ENCODE measurements around the gene MPHOSPH9. TPM values are rescaled to one million over a fixed set of nuclear protein-coding genes. Genes with fewer than 3 reads are reported as not detected.

MPHOSPH9 gene
- total RNA-seq, 4 donors from 2014 or later = 14.2 to 25.3 (median 15.1) TPM

GRCh38 chr12:123149501-123150274, 83.3 kb downstream of the MPHOSPH9 start:
- intact Hi-C loops (cut with DNase I) = loop anchor here (5.0 to 10.0 kb wide), 2 partner anchors 83 to 175 kb away; partner anchors contain the start of genes MPHOSPH9, MTRFR and OGFOD2
- H3K9me3 ChIP-seq = no peaks in the 10 kb centered on the region
- DNase-seq (ENCODE audit: extremely low spot score) = no peak
- H3K4me3 ChIP-seq = peak overlapping the region; percentile 68 to 88 (median 82)
- WGBS = 43% methylated on average over 22 of the region's 22 CpGs
- H3K27ac ChIP-seq (replicated peaks in 1 of 4) = peak overlapping the region; percentile 86 to 93 (median 88)
- no peaks in the 10 kb centered on the region for H3K36me3 ChIP-seq
- TF ChIP-seq, protein P1, sequence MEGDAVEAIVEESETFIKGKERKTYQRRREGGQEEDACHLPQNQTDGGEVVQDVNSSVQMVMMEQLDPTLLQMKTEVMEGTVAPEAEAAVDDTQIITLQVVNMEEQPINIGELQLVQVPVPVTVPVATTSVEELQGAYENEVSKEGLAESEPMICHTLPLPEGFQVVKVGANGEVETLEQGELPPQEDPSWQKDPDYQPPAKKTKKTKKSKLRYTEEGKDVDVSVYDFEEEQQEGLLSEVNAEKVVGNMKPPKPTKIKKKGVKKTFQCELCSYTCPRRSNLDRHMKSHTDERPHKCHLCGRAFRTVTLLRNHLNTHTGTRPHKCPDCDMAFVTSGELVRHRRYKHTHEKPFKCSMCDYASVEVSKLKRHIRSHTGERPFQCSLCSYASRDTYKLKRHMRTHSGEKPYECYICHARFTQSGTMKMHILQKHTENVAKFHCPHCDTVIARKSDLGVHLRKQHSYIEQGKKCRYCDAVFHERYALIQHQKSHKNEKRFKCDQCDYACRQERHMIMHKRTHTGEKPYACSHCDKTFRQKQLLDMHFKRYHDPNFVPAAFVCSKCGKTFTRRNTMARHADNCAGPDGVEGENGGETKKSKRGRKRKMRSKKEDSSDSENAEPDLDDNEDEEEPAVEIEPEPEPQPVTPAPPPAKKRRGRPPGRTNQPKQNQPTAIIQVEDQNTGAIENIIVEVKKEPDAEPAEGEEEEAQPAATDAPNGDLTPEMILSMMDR (IDR thresholded peaks at IDR 0.05) = no peak
- TF ChIP-seq POLR2A (IDR thresholded peaks at IDR 0.05; ENCODE audit: low read depth) (no peak), POLR2AphosphoS5 (IDR thresholded peaks at IDR 0.05) (no peak), EP300 (IDR thresholded peaks at IDR 0.05) (no peak)
- H3K4me1 ChIP-seq = peaks cover 19 to 56% (median 34%) of the 10 kb centered on the region in 4 donors
- no peaks in the 10 kb centered on the region for H3K27me3 ChIP-seq

DNA sequence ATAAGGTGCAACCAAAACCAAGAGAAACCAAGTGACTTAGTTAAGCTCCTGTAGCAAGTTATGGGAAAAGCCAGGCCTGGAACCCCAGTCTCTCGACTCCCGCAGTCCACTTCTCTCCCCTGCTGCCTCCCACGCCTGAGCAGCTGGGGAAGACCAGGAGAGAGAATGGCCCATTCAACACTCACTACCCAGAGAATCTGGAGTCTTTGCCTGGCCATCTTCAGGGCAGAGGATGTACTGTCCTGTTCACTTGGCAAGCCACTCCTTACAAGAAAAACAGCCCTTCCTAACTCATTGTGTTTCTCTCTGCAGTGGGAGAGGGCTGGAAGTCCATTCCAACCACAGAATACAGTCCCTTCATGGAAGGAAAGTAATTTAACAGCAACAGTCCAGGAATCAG, 83.9 kb downstream of the MPHOSPH9 start:
- TF ChIP-seq, protein P1 (IDR thresholded peaks at IDR 0.05) = peak in 1 of 3 experiments; percentile 14
- TF ChIP-seq POLR2A (IDR thresholded peaks at IDR 0.05; ENCODE audit: low read depth) = no peak
- 82% methylated on average over 3 of the region's 3 CpGs for WGBS

DNA sequence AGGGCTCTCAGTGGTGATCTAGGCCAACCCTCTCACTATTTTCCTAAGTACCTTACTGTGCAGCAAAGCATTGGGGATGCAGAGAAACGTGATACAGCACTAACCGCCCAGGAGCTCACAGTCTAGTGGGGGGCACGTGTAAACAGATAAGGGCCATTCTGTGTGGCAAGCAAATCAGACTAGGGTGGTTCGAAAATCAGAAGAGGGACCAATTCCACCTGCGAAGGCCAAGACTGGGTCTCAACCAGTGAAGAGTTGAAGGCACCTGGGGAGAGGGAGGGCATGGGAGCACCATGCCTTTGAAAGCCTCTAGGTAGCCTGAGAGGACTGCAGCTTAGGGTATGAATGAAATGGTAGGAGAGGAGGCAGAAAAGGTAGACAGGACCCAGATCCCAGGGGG, 84.3 kb downstream of the MPHOSPH9 start:
- intact Hi-C loops (cut with DNase I) = no loop called here

More for the DNA sequence above, 83.9 kb downstream of the MPHOSPH9 start:
- intact Hi-C loops (cut with DNase I) = no loop called here
- Histone ChIP-seq H3K36me3 (no peaks in the 10 kb centered on the region), H3K4me3 (peak overlapping the region; percentile 68 to 88 (median 82)), H3K27me3 (no peaks in the 10 kb centered on the region), H3K27ac (replicated peaks in 1 of 4) (peak overlapping the region; percentile 86 to 93 (median 88)), H3K9me3 (no peaks in the 10 kb centered on the region), H3K4me1 (peaks cover 20 to 62% (median 37%) of the 10 kb centered on the region in 4 donors)
- no peak for DNase-seq (ENCODE audit: extremely low spot score)

DNA sequence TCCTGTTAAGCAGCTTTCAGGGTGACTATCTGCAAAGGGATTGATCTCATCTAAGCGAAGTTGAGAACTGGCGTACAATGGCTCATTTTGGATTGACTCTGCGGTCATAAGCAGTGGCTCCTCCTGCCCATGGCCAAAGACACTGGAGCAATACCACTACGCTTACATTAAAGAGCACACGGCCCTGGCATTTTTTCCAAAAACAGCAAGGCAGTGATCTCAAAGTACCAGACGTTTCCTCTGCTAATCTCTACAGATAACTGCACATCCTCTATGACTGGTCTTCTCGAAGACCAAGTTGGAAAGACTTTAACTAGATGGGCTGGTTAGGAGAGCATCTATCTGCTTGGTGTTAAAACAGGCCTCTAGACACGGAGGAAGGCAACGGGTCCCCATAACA, 84.7 kb downstream of the MPHOSPH9 start:
- Histone ChIP-seq H3K27me3 (no peaks in the 10 kb centered on the region), H3K9me3 (no peaks in the 10 kb centered on the region), H3K36me3 (no peaks in the 10 kb centered on the region), H3K4me1 (peaks cover 28 to 70% (median 45%) of the 10 kb centered on the region in 4 donors), H3K4me3 (no peak overlapping the region), H3K27ac (replicated peaks in 1 of 4) (peak overlapping the region in 3 of 4 donors; percentile 8 to 93 (median 89))
- 74% methylated on average over 9 of the region's 9 CpGs for WGBS
- intact Hi-C loops (cut with DNase I) = no loop called here
- TF ChIP-seq, protein P1 (IDR thresholded peaks at IDR 0.05) = no peak
- TF ChIP-seq EP300 (IDR thresholded peaks at IDR 0.05) (no peak), POLR2AphosphoS5 (IDR thresholded peaks at IDR 0.05) (no peak), POLR2A (IDR thresholded peaks at IDR 0.05; ENCODE audit: low read depth) (no peak)
- no peak for DNase-seq (ENCODE audit: extremely low spot score)

More for the DNA sequence above, 84.3 kb downstream of the MPHOSPH9 start:
- Histone ChIP-seq H3K9me3 (no peaks in the 10 kb centered on the region), H3K27ac (replicated peaks in 1 of 4) (peak overlapping the region; percentile 86 to 93 (median 88)), H3K27me3 (no peaks in the 10 kb centered on the region), H3K4me3 (no peak overlapping the region), H3K36me3 (no peaks in the 10 kb centered on the region), H3K4me1 (peaks cover 24 to 66% (median 41%) of the 10 kb centered on the region in 4 donors)
- no peak for DNase-seq (ENCODE audit: extremely low spot score)
- no peak for TF ChIP-seq POLR2A (IDR thresholded peaks at IDR 0.05; ENCODE audit: low read depth)
- 74% methylated on average over 5 of the region's 5 CpGs for WGBS

DNA sequence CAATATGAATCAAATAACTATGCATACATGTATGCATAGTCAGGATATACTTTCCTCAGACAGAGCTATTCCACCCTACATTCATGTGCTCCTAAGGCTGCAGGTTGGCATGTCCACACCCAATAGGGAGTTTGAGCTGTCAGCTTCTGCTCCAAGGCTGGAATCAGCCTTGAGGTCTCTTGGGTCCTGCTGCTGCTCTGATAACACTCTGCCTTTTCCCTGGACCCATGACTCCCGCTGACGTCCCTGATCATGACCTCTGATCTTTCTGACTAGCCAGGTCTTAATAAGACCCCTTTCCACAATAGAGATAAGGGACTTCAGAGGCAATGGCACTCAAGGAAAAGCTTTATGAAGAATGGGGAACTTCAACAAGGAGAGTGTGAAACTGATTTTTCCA, 87.7 kb downstream of the MPHOSPH9 start:
- H3K4me1 ChIP-seq = peaks cover 53 to 83% (median 65%) of the 10 kb centered on the region in 4 donors
- H3K27ac ChIP-seq (replicated peaks in 1 of 4) = no peak overlapping the region
- intact Hi-C loops (cut with DNase I) = no loop called here
- no peaks in the 10 kb centered on the region for H3K9me3 ChIP-seq
- WGBS = 92% methylated on average over 2 of the region's 2 CpGs
- no peaks in the 10 kb centered on the region for H3K27me3 ChIP-seq
- H3K36me3 ChIP-seq = no peaks in the 10 kb centered on the region
- no peak for DNase-seq (ENCODE audit: extremely low spot score)
- H3K4me3 ChIP-seq = no peak overlapping the region
- TF ChIP-seq EP300 (IDR thresholded peaks at IDR 0.05) = no peak
- TF ChIP-seq POLR2A (IDR thresholded peaks at IDR 0.05; ENCODE audit: low read depth) = no peak
- TF ChIP-seq, protein P1 (IDR thresholded peaks at IDR 0.05) = no peak
- no peak for TF ChIP-seq POLR2AphosphoS5 (IDR thresholded peaks at IDR 0.05)
